PFSK-1 (cell line): ENCODE data around the gene HEXB. TPM values are rescaled to one million over a fixed set of nuclear protein-coding genes. Genes with fewer than 3 reads are reported as not detected.

Experiments
- FOXP2 ChIP-seq: optimal IDR thresholded peaks from 2 replicates; pipeline ENCODE3; 2011; ENCODE audit warnings: borderline replicate concordance, control low read depth, inconsistent platforms; ENCODE audit not compliant: insufficient read depth; ENCODE audit errors: extremely low read length, extremely low read depth
- POLR2AphosphoS5 ChIP-seq: IDR thresholded peaks from 2 replicates; pipeline ENCODE4 v1.6.1; 2012; ENCODE audit warnings: low read depth, mild to moderate bottlenecking, control low read depth, low read length, moderate library complexity
- SIN3A ChIP-seq: IDR thresholded peaks from 2 replicates; pipeline ENCODE4 v1.6.1; 2012; ENCODE audit warnings: mild to moderate bottlenecking, low read length, moderate library complexity, borderline replicate concordance; ENCODE audit not compliant: insufficient read depth
- TAF1 ChIP-seq: IDR thresholded peaks from 2 replicates; pipeline ENCODE4 v1.6.1; 2012; ENCODE audit warnings: low read length, control low read depth, borderline replicate concordance; ENCODE audit not compliant: insufficient read depth
- polyA plus RNA-seq: library from polyadenylated mRNA; unstranded; fragments of >200 nt; gene quantifications from one replicate; pipeline ENCODE4 v1.2.1, GENCODE V29; 2012; ENCODE audit warnings: low read depth, missing spikeins; ENCODE audit not compliant: insufficient read length
- TF ChIP-seq, protein P1 (sequence below), 2 experiments: IDR thresholded peaks; 2 replicates each; pipeline versions ENCODE4 v1.6.1 to v1.8.0; 2011 to 2012; ENCODE audit warnings: low read depth in 2 of 2, low read length in 2 of 2, control low read depth in 1 of 2, inconsistent platforms in 1 of 2, mild to moderate bottlenecking in 1 of 2, moderate library complexity in 1 of 2; ENCODE audit not compliant: insufficient read depth in 1 of 2

The HEXB gene
- polyA plus RNA-seq, result 141 TPM

DNA sequence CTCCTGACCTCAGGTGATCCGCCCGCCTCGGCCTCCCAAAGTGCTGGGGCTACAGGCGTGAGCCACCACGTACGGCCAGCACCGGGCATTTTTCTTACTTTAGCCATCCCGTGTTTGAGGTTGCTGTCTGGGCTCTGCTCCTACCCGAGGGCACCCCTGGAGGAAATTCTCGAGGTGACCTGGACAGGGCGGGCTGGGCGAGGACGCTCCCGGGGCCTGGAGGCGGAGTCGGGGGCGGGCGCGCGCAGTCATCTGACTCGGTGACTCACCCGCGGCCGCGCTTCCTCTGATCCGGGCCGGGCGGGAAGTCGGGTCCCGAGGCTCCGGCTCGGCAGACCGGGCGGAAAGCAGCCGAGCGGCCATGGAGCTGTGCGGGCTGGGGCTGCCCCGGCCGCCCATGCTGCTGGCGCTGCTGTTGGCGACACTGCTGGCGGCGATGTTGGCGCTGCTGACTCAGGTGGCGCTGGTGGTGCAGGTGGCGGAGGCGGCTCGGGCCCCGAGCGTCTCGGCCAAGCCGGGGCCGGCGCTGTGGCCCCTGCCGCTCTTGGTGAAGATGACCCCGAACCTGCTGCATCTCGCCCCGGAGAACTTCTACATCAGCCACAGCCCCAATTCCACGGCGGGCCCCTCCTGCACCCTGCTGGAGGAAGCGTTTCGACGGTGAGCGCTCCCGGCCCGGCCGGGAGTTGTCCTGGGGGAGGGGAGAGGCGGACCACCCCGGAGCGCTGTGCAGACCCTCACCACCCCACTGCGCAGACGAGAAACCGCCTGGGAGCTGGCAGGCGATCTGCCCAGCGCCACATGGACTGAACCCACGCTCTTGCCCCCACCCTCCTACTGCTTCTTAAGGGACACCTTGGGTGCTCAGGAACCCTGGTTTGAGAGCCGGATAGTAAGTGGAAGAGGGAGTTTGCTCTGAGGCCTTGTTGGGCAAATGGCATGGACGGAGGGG lies at the start of gene HEXB:
Gene HEXB, plus strand, starts transcription at position 334 of the 952 bp plus-strand sequence. Its CDS starts 28 bp downstream, at position 362.
- TF ChIP-seq SIN3A, result no peak
- 0 out of 2 replicates have a peak, but pooled peaks have one; percentile 70 for TF ChIP-seq TAF1
- TF ChIP-seq FOXP2, result peak; percentile 15
- peak; percentile 79 for TF ChIP-seq POLR2AphosphoS5
- TF ChIP-seq, protein P1, sequence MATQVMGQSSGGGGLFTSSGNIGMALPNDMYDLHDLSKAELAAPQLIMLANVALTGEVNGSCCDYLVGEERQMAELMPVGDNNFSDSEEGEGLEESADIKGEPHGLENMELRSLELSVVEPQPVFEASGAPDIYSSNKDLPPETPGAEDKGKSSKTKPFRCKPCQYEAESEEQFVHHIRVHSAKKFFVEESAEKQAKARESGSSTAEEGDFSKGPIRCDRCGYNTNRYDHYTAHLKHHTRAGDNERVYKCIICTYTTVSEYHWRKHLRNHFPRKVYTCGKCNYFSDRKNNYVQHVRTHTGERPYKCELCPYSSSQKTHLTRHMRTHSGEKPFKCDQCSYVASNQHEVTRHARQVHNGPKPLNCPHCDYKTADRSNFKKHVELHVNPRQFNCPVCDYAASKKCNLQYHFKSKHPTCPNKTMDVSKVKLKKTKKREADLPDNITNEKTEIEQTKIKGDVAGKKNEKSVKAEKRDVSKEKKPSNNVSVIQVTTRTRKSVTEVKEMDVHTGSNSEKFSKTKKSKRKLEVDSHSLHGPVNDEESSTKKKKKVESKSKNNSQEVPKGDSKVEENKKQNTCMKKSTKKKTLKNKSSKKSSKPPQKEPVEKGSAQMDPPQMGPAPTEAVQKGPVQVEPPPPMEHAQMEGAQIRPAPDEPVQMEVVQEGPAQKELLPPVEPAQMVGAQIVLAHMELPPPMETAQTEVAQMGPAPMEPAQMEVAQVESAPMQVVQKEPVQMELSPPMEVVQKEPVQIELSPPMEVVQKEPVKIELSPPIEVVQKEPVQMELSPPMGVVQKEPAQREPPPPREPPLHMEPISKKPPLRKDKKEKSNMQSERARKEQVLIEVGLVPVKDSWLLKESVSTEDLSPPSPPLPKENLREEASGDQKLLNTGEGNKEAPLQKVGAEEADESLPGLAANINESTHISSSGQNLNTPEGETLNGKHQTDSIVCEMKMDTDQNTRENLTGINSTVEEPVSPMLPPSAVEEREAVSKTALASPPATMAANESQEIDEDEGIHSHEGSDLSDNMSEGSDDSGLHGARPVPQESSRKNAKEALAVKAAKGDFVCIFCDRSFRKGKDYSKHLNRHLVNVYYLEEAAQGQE (IDR thresholded peaks at IDR 0.05; ENCODE audit: insufficient read depth in 1 of 2, low read depth in 2 of 2, low read length in 2 of 2), result no peak

DNA sequence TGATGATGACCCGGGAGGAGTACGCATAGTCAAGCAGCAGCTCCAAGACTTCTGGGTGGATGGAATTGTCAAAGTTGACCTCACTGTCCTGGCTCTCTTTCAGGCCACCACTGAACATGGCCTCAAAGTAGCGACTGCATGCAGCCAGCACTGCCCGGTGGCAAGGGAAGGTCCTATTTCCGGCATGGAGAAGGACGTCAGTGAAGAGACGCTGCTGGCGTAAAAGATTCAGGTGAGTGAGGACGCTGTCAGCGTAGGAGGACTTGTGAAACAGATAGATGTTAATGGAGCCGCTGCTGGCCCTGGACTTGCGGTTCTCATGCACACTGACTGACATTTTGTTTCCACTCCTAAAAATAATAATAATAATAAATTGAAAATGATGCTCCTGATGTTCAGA lies 48.9 kb upstream of the HEXB start:
- TF ChIP-seq POLR2AphosphoS5, result no peak
- no peak for TF ChIP-seq SIN3A
- TF ChIP-seq FOXP2, result no peak
- no peak for TF ChIP-seq TAF1
- TF ChIP-seq, protein P1 (IDR thresholded peaks at IDR 0.05; ENCODE audit: insufficient read depth in 1 of 2, low read depth in 2 of 2, low read length in 2 of 2), result no peak

DNA sequence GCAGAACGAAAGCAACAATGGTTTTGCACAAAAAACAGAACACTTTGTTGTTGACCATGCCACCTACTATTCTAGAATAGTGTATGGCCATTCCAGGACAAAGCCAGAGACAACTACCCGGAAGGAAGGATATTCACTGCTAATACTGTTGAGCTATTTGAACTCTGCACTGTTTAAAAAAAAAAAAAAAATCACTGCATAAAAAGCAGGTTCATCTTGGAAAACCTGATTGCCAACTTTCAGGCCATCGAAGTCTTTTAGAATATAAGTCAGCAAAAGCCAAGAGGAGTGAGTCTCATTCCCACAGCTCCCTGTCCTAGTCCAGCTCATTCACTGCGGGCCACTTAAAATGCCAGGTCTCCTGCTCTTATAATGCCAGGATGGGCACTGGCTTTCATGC lies 48.5 kb upstream of the HEXB start:
- TF ChIP-seq, protein P1 (IDR thresholded peaks at IDR 0.05; ENCODE audit: insufficient read depth in 1 of 2, low read depth in 2 of 2, low read length in 2 of 2), result no peak
- TF ChIP-seq SIN3A (no peak), FOXP2 (no peak)

DNA sequence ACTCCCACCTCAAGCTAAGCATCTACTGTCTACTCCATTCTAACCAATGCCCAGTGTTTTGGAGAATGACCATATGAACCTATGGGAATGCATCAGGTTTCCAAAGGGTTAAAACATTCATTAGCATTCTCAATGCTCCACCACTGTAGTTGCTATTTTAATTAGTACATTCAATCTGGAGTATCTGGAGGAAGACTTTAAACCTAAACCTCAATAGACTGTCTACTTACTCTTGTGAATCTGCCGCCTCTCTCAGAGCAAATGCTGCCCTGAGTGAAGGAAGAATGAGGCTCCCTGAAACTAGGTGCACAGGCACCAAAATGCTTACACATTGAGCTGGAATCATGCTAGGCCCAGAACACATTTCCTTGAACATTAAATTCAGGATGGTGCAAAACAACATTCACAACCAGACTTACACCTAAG lies 46.5 kb upstream of the HEXB start:
- TF ChIP-seq SIN3A (no peak), TAF1 (no peak), POLR2AphosphoS5 (no peak), FOXP2 (no peak)
- TF ChIP-seq, protein P1 (IDR thresholded peaks at IDR 0.05; ENCODE audit: insufficient read depth in 1 of 2, low read depth in 2 of 2, low read length in 2 of 2), result no peak
